GM19328 (cell line): Measurements from ENCODE around the gene ADAMTS2.

ENCODE experiments used
- ATAC-seq: cut with Tn5 transposase; IDR thresholded peaks from one replicate; pipeline ENCODE4 v1.9.1; 2021; ENCODE audit warnings: mild to moderate bottlenecking, moderate library complexity; ENCODE audit not compliant: unreplicated experiment

The ADAMTS2 gene

GRCh38 chr5:179312557-179313235 is 32.6 kb downstream of the ADAMTS2 start:
- no peak for ATAC-seq

GRCh38 chr5:179311581-179311980 is 33.7 kb downstream of the ADAMTS2 start:
- ATAC-seq, result no peak

- no peak for ATAC-seq
Observed at GRCh38 chr5:179311091-179311470, 34.2 kb downstream of the ADAMTS2 start.

GRCh38 chr5:179310439-179311090 is 34.7 kb downstream of the ADAMTS2 start:
- no peak for ATAC-seq

GRCh38 chr5:179309751-179310320 is 35.4 kb downstream of the ADAMTS2 start:
- ATAC-seq, result no peak

GRCh38 chr5:179309383-179309670 is 35.9 kb downstream of the ADAMTS2 start:
- no peak for ATAC-seq

GRCh38 chr5:179308563-179309382 is 36.5 kb downstream of the ADAMTS2 start:
- no peak for ATAC-seq

GRCh38 chr5:179307931-179308471 is 37.3 kb downstream of the ADAMTS2 start:
- no peak for ATAC-seq

GRCh38 chr5:179307013-179307800 is 38.1 kb downstream of the ADAMTS2 start:
- ATAC-seq, result no peak

GRCh38 chr5:179306191-179307012 is 38.9 kb downstream of the ADAMTS2 start:
- no peak for ATAC-seq

- ATAC-seq, result no peak
Observed at GRCh38 chr5:179304871-179305270, 40.4 kb downstream of the ADAMTS2 start.

- ATAC-seq, result no peak
Observed at GRCh38 chr5:179304466-179304865, 40.8 kb downstream of the ADAMTS2 start.

- ATAC-seq, result no peak
Observed at GRCh38 chr5:179303451-179304200, 41.6 kb downstream of the ADAMTS2 start.

- no peak for ATAC-seq
Observed at GRCh38 chr5:179302499-179303185, 42.6 kb downstream of the ADAMTS2 start.

- ATAC-seq, result no peak
Observed at GRCh38 chr5:179301796-179302195, 43.5 kb downstream of the ADAMTS2 start.

GRCh38 chr5:179301376-179301775 is 43.9 kb downstream of the ADAMTS2 start:
- no peak for ATAC-seq

- no peak for ATAC-seq
Observed at GRCh38 chr5:179300581-179301180, 44.6 kb downstream of the ADAMTS2 start.
